ENCODE data around the gene MXRA8. TPM values are rescaled to one million over a fixed set of nuclear protein-coding genes. Genes with fewer than 3 reads are reported as not detected.
A peak's percentile ranks its signal among the peaks of the same experiment; 100 is the strongest.

MXRA8 gene
- total and polyA plus RNA-seq, 2 donors (not counting 3 experiments of a cell fraction or from before 2014, with no cell fraction given): 0.82 to 1.9 TPM

DNA sequence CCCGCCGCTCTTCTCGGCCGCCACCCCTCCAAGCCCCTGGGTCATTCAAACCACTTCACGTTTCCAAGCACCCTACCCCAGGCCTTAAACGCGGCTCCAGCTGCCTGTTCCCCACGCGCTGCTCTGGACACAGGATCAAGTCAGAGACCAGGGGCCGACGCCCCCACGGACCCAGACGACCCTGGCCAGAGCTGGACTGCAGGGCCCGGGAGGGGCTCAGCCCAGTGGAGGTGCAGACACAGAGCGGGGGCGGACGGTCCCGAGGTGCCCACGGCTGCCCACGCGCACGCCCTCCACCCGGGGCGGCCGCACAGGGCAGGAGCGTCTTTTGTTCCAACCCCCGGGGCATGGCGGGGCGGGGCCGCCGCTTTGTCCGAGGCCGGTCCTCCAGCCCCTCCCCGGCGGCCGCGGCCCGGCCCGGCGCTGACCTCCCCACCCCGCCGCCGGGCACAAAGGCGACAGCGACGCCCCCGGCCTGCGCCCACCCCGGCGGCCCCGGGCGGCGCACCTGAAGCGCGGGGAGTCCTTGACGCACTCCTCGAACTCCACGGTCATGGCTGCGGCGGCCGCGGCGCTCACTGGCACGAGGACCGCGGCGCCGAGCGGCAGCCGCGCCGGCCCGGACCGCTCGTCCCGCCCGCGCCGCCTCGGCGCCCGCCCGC is 51.0 kb downstream of the MXRA8 start:
- Histone ChIP-seq H3K36me3 (ENCODE audit: control insufficient read depth in 2 of 2, extremely low read depth in 1 of 2, insufficient read depth in 2 of 2, low read length in 2 of 2) (peaks cover 0 to 15% of the 10 kb centered on the region in 2 experiments), H3K4me3 (replicated peaks in 1 of 3; ENCODE audit: insufficient read depth in 1 of 3, low read depth in 1 of 3, low read length in 3 of 3) (peak overlapping the region; percentile 28 to 94 (median 66)), H3K27ac (ENCODE audit: insufficient read depth, low read depth, low read length) (no peak overlapping the region), H3K79me2 (ENCODE audit: control insufficient read depth, insufficient read depth, low read length) (no peaks in the 10 kb centered on the region), H3K9me3 (replicated peaks; ENCODE audit: control insufficient read depth, insufficient read depth, low read length) (no peaks in the 10 kb centered on the region), H4K20me1 (replicated peaks; ENCODE audit: control insufficient read depth, extremely low read depth, insufficient read depth, low read length) (no peaks in the 10 kb centered on the region), H3K4me1 (ENCODE audit: control insufficient read depth, extremely low read depth, insufficient read depth, low read length) (peaks cover 15% of the 10 kb centered on the region), H3K27me3 (ENCODE audit: control insufficient read depth in 2 of 2, insufficient read depth in 2 of 2, low read length in 2 of 2) (no peaks in the 10 kb centered on the region), H3K9me1 (replicated peaks; ENCODE audit: control insufficient read depth, extremely low read depth, insufficient read depth, low read length) (no peaks in the 10 kb centered on the region), H3K4me2 (ENCODE audit: insufficient read depth, low read length) (peak overlapping the region; percentile 21), H2AFZ (ENCODE audit: low read depth, low read length) (peak overlapping the region; percentile 39), H3K9ac (replicated peaks; ENCODE audit: extremely low read depth, insufficient read depth, low read length) (peak overlapping the region; percentile 54)
- FAIRE-seq (no peak), DNase-seq (ENCODE audit: low read depth, low spot score) (peak; percentile 16)
- ChIA-PET POLR2A (no interaction called here), CTCF (no interaction called here)
- dilution Hi-C loops (cut with MboI; ENCODE audit: extremely low pct_ligation_motif_present, low sequenced_read_pairs): no loop called here
- no TSS peak for BruUV-seq (replicated peaks)
- intact Hi-C loops (cut with micrococcal nuclease): loop anchor here (5.0 kb wide), 1 partner anchor 185 kb away; no protein-coding TSS in a partner anchor
- no peak for TF ChIP-seq FOS (IDR thresholded peaks at IDR 0.05; ENCODE audit: borderline replicate concordance, insufficient read depth, low read length)
- TF ChIP-seq MYC (IDR thresholded peaks at IDR 0.05; ENCODE audit: low read depth, low read length): no peak
- TF ChIP-seq POLR2AphosphoS5 (IDR thresholded peaks at IDR 0.05; ENCODE audit: insufficient read depth, low read depth, low read length): peak; percentile 1
- TF ChIP-seq, protein P1, sequence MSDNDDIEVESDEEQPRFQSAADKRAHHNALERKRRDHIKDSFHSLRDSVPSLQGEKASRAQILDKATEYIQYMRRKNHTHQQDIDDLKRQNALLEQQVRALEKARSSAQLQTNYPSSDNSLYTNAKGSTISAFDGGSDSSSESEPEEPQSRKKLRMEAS (IDR thresholded peaks at IDR 0.05; ENCODE audit: insufficient read depth, insufficient read length): no peak
- peak; percentile 21 for TF ChIP-seq POLR2A (IDR thresholded peaks at IDR 0.05; ENCODE audit: low read depth, low read length)

DNA sequence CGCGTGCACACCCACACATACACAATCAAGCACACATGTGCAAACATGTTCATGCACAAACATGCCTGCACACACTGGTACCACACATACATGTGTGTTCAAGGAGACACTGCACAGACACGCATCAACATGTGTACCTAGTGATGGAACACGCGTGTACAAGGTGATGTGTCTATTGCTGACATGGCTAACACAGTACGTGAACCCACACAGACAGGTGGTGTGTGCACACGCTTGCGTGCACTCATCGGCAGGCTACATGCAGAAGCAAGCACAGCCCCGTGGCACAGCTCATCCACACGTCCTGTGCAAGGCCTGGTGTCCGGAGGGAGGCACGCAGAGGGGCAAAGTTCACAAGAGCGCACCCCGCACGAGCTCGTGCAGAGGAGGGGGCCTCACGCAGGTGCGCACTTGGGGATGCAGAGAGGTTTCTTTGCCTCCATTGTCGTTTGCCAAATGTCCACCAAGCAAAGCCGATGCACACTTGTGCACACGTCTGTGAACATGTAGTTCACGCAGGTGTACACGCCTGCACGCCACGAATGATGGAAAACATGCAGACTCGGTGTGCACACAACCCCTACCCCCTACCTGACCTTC is 51.6 kb downstream of the MXRA8 start:
- Histone ChIP-seq H3K4me2 (ENCODE audit: insufficient read depth, low read length) (peak overlapping the region; percentile 21), H3K4me1 (ENCODE audit: control insufficient read depth, extremely low read depth, insufficient read depth, low read length) (peaks cover 15% of the 10 kb centered on the region), H3K4me3 (replicated peaks in 1 of 3; ENCODE audit: insufficient read depth in 1 of 3, low read depth in 1 of 3, low read length in 3 of 3) (peak overlapping the region in 2 of 3 experiments; percentile 28 to 94), H3K27ac (ENCODE audit: insufficient read depth, low read depth, low read length) (no peak overlapping the region), H3K36me3 (ENCODE audit: control insufficient read depth in 2 of 2, extremely low read depth in 1 of 2, insufficient read depth in 2 of 2, low read length in 2 of 2) (peaks cover 0 to 10% of the 10 kb centered on the region in 2 experiments), H3K27me3 (ENCODE audit: control insufficient read depth in 2 of 2, insufficient read depth in 2 of 2, low read length in 2 of 2) (no peaks in the 10 kb centered on the region), H3K9me3 (replicated peaks; ENCODE audit: control insufficient read depth, insufficient read depth, low read length) (no peaks in the 10 kb centered on the region), H3K9me1 (replicated peaks; ENCODE audit: control insufficient read depth, extremely low read depth, insufficient read depth, low read length) (no peaks in the 10 kb centered on the region), H3K9ac (replicated peaks; ENCODE audit: extremely low read depth, insufficient read depth, low read length) (no peak overlapping the region), H2AFZ (ENCODE audit: low read depth, low read length) (no peak overlapping the region), H3K79me2 (ENCODE audit: control insufficient read depth, insufficient read depth, low read length) (no peaks in the 10 kb centered on the region), H4K20me1 (replicated peaks; ENCODE audit: control insufficient read depth, extremely low read depth, insufficient read depth, low read length) (no peaks in the 10 kb centered on the region)
- ChIA-PET CTCF (no interaction called here), POLR2A (no interaction called here)
- intact Hi-C loops (cut with micrococcal nuclease) (loop anchor here (5.0 kb wide), 1 partner anchor 184 kb away; no protein-coding TSS in a partner anchor), dilution Hi-C loops (cut with MboI; ENCODE audit: extremely low pct_ligation_motif_present, low sequenced_read_pairs) (no loop called here)
- BruUV-seq (replicated peaks): TSS peak; percentile 11
- TF ChIP-seq FOS (IDR thresholded peaks at IDR 0.05; ENCODE audit: borderline replicate concordance, insufficient read depth, low read length) (no peak), GATA2 (IDR thresholded peaks at IDR 0.05; ENCODE audit: insufficient read depth, insufficient read length, low read depth, low read length) (no peak), EZH2 (IDR thresholded peaks at IDR 0.05; ENCODE audit: borderline replicate concordance, low read depth, low read length, severe bottlenecking) (no peak), JUN (IDR thresholded peaks at IDR 0.05; ENCODE audit: borderline replicate concordance, insufficient read depth, insufficient read length, low read depth) (no peak), POLR2A (IDR thresholded peaks at IDR 0.05; ENCODE audit: low read depth, low read length) (no peak)
- TF ChIP-seq, protein P2, sequence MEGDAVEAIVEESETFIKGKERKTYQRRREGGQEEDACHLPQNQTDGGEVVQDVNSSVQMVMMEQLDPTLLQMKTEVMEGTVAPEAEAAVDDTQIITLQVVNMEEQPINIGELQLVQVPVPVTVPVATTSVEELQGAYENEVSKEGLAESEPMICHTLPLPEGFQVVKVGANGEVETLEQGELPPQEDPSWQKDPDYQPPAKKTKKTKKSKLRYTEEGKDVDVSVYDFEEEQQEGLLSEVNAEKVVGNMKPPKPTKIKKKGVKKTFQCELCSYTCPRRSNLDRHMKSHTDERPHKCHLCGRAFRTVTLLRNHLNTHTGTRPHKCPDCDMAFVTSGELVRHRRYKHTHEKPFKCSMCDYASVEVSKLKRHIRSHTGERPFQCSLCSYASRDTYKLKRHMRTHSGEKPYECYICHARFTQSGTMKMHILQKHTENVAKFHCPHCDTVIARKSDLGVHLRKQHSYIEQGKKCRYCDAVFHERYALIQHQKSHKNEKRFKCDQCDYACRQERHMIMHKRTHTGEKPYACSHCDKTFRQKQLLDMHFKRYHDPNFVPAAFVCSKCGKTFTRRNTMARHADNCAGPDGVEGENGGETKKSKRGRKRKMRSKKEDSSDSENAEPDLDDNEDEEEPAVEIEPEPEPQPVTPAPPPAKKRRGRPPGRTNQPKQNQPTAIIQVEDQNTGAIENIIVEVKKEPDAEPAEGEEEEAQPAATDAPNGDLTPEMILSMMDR (IDR thresholded peaks at IDR 0.05; ENCODE audit: extremely low read depth in 1 of 2, insufficient read depth in 1 of 2, low read depth in 1 of 2, low read length in 2 of 2): no peak
- FAIRE-seq (no peak), DNase-seq (ENCODE audit: low read depth, low spot score) (no peak)

Measured in endothelial cell of umbilical vein (primary cell).